A549 (cell line): ENCODE measurements around the gene FOCAD.

Source experiments
- CEBPB ChIP-seq, 2 experiments: fragments of >200 bp in 1 of 2; sonication (Bioruptor Twin) in 1 of 2; formaldehyde crosslinking in 1 of 2; IDR thresholded peaks; 2 replicates each; pipeline ENCODE4 v1.6.1; 2012 to 2016
- PHF8 ChIP-seq: fragments of 200-600 bp; sonication (generic); IDR thresholded peaks from 2 replicates; pipeline ENCODE4 v1.6.1; 2016; ENCODE audit warnings: low read depth, mild to moderate bottlenecking, antibody characterized with exemption, moderate library complexity, borderline replicate concordance
- POLR2A ChIP-seq: IDR thresholded peaks from 2 replicates; pipeline ENCODE4 v1.6.1; 2012; ENCODE audit warnings: mild to moderate bottlenecking, low read length
- RCOR1 ChIP-seq: fragments of 150-350 bp; IDR thresholded peaks from 2 replicates; pipeline ENCODE4 v1.6.1; 2014; ENCODE audit warnings: antibody characterized with exemption, low read length, low read depth
- TF ChIP-seq, protein P1 (sequence below): fragments of >200 bp; sonication (Bioruptor Twin); formaldehyde crosslinking; IDR thresholded peaks from 3 replicates; pipeline ENCODE4 v1.5.1; 2016
- TF ChIP-seq, protein P2 (sequence below): IDR thresholded peaks from 2 replicates; pipeline ENCODE4 v1.6.1; 2012

DNA sequence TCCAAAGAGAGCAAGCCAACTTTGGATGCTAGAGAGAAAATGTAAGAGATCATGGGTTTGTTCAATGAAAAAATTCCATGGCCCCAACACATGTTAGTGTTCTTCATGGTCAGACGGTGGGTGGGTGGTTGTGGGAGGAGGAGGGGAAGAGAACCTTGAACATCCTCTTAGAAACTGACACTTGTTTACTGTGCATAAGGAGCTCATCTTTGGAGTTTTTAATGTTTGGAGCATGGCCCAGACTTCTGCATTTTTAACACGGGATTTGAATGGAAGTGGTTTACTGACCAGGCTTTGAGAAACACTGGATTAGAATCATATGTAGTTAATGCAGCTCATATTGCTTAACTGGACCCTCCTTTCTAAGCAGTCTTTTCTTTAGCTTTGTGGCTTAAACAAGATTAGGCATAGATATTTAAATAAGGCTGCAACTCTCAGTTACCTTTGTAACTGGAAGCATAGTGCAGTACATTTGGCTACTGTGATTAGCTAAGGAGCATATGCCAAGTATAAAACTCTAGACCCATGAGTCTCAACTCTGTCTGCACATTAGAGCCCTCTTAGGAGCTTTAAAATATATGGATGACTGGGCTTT lies 60.1 kb downstream of the FOCAD start:
- TF ChIP-seq, protein P1, sequence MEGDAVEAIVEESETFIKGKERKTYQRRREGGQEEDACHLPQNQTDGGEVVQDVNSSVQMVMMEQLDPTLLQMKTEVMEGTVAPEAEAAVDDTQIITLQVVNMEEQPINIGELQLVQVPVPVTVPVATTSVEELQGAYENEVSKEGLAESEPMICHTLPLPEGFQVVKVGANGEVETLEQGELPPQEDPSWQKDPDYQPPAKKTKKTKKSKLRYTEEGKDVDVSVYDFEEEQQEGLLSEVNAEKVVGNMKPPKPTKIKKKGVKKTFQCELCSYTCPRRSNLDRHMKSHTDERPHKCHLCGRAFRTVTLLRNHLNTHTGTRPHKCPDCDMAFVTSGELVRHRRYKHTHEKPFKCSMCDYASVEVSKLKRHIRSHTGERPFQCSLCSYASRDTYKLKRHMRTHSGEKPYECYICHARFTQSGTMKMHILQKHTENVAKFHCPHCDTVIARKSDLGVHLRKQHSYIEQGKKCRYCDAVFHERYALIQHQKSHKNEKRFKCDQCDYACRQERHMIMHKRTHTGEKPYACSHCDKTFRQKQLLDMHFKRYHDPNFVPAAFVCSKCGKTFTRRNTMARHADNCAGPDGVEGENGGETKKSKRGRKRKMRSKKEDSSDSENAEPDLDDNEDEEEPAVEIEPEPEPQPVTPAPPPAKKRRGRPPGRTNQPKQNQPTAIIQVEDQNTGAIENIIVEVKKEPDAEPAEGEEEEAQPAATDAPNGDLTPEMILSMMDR = no peak
- TF ChIP-seq, protein P2, sequence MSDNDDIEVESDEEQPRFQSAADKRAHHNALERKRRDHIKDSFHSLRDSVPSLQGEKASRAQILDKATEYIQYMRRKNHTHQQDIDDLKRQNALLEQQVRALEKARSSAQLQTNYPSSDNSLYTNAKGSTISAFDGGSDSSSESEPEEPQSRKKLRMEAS = no peak
- TF ChIP-seq PHF8 (no peak), POLR2A (no peak), RCOR1 (no peak), CEBPB (IDR thresholded peaks at IDR 0.05) (no peak)
